GM23338 (cell line): ENCODE measurements around the gene CBX8. TPM values are rescaled to one million over a fixed set of nuclear protein-coding genes. Genes with fewer than 3 reads are reported as not detected.

Experiments used
- polyA plus RNA-seq: library from polyadenylated mRNA; unstranded; fragments of >200 nt; fragmentation: Nextera tagmentation; extraction: Ambion mirVana; gene quantifications from 2 replicates; pipeline ENCODE4 v1.2.1, GENCODE V29; 2016
- total RNA-seq: library from RNA; depleted of rRNA; stranded (reverse); fragments of >200 nt; shearing (Covaris generic); gene quantifications from 2 replicates; pipeline ENCODE4 v1.2.3, GENCODE V29; 2014; rRNA removed

CBX8 gene
- total and polyA plus RNA-seq, 2 experiments from 2014 or later = 1.0 to 1.3 TPM

Other genes starting within 250 kb of the CBX8 start
- gene RBFOX3, start 186.0 kb downstream of the CBX8 start, total RNA-seq = 9.7 and 13.3 TPM in 2 replicates
- gene RBFOX3, start 186.0 kb downstream of the CBX8 start, polyA plus RNA-seq = 36.4 and 40.4 TPM in 2 replicates
- not detected in 2 replicates for gene ENPP7, start 66.1 kb downstream of the CBX8 start, total RNA-seq
- not detected in 2 replicates for gene ENPP7, start 66.1 kb downstream of the CBX8 start, polyA plus RNA-seq
- gene CBX2, start 18.9 kb downstream of the CBX8 start, total RNA-seq = 91.1 and 114 TPM in 2 replicates
- gene CBX2, start 18.9 kb downstream of the CBX8 start, polyA plus RNA-seq = 26.6 and 29.2 TPM in 2 replicates
- gene CBX4, start 42.4 kb upstream of the CBX8 start, total RNA-seq = 4.6 and 5.7 TPM in 2 replicates
- 1.4 TPM in 2 replicates for gene CBX4, start 42.4 kb upstream of the CBX8 start, polyA plus RNA-seq
- 93.5 and 104 TPM in 2 replicates for gene TBC1D16, start 238.8 kb upstream of the CBX8 start, total RNA-seq
- gene TBC1D16, start 238.8 kb upstream of the CBX8 start, polyA plus RNA-seq = 15.2 and 16.7 TPM in 2 replicates
- 7.1 and 8.1 TPM in 2 replicates for gene CCDC40, start 239.6 kb upstream of the CBX8 start, total RNA-seq
- gene CCDC40, start 239.6 kb upstream of the CBX8 start, polyA plus RNA-seq = 6.7 and 7.6 TPM in 2 replicates